ENCODE results near the gene ERBB2.

The ERBB2 gene
- total RNA-seq: 5.6 reads per million, percentile 22 among the genes with 10 or more reads in this experiment

DNA sequence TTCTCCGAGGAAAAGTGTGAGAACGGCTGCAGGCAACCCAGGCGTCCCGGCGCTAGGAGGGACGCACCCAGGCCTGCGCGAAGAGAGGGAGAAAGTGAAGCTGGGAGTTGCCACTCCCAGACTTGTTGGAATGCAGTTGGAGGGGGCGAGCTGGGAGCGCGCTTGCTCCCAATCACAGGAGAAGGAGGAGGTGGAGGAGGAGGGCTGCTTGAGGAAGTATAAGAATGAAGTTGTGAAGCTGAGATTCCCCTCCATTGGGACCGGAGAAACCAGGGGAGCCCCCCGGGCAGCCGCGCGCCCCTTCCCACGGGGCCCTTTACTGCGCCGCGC, at the start of gene ERBB2:
Gene ERBB2 (plus strand): TSS at position 247 of the 330 bp plus-strand sequence. CDS start 175 bp downstream, outside the sequence.
- no peak for DNase-seq

GRCh38 chr17:39650121-39650579, 49.7 kb upstream of the ERBB2 start:
- no peak for DNase-seq

DNA sequence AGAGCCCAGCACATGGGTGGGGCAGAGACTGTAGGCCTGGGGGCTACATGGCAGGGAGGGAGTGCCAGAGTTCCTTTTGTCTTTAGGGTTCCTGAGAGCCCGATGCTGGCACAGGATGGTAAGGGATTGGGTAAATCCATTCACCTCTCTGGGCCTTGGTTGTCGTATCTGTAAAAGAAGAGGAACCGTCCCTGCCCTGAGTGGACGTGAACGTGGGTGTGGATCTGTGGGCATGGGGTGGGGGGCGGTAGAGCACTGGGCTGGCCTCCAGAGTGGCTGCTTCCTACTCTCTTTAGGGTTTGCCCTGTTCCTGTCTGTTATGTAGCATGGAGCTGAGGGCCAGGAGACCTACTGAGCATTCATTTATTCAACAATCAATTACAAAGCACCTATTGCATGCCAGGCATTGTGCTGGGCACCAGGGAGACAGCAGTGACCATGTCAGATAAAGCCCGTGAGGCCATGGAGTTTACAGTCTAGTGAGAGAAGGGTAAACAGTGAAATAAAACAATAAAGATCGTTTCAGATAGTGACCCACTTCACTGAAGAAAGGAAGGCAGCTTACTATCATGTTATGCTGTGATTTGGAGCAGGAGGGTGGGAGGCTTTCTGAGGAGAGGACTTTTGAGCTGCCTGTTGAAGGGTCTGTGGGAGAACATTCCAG, 47.8 kb upstream of the ERBB2 start:
- DNase-seq: no peak

DNA sequence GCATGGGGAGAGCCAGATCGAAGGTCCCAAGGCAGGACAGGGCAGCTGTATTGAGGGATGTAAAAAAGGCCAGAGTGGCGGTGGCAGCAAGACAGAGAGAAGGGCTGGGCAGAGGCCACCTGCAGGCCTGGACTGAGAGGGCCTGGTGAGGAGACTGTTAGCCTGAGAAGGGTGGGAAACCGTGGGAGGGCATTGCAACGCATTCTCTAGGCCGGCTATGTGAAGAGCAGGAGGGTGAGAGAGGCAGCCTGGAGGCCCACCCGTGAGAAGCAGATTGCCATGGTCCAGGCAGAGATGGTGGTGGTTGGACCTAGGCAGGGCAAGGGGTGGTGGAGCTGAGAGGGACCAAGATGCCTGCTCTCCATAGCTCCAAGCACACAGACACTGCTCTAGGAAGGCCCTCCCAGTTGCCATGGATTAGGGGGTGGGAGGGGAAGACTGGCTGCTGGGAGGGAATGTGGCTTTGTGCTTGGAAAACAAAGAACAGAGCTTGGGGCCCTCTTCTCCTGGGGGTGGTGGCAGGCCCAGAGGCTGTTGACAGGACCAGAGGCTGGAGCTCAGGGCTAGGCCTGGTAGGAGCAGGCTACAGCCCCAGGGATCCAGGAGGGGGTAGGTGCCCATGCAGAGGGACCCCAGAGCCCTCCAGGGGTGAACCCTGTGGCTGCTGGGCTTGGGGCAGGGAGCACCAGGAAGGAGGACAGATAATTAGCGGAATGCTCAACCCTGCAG, 47.1 kb upstream of the ERBB2 start:
- DNase-seq: no peak

GRCh38 chr17:39653316-39653661, 46.6 kb upstream of the ERBB2 start:
- no peak for DNase-seq

- peak; percentile 81 for DNase-seq
Measured at GRCh38 chr17:39653662-39654331, 46.1 kb upstream of the ERBB2 start.

GRCh38 chr17:39655105-39655504, 44.8 kb upstream of the ERBB2 start:
- DNase-seq: no peak

- DNase-seq: no peak
Measured at GRCh38 chr17:39658346-39658745, 41.5 kb upstream of the ERBB2 start.

- no peak for DNase-seq
Measured at GRCh38 chr17:39658760-39659159, 41.1 kb upstream of the ERBB2 start.

DNA sequence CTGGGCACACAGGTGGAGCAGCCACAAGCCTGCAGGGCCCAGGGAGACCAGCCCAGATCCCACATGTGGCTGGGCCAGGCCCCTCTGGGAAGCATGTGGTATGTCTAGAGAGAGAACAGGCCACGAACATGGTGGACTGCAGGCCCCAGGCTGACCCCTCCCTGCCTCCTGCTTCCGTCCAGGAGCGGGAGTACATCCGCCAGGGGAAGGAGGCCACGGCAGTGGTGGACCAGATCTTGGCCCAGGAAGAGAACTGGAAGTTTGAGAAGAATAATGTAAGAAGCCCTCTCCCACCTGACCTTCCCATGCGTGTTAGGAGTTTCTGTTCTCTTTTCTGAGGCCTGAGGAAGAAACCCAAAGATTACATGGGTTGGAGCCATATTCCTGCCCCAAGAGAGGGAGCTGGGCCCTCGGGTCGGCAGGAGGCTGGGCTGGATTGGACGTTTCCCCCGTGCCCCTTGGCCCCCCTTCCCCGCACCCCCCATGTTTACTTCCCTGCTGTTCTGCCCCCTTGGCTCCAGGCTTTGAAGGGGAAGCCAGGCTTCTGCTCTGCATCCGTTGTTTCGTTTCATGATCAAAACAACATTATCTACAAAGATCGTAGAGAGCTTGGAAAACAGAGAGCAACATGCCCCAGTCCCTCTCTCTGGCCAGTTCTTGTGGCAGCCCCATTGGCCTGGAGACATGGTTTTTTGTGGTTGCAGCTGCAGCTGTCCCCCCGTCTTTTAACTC, 40.4 kb upstream of the ERBB2 start:
- no peak for DNase-seq

GRCh38 chr17:39660011-39660360, 39.9 kb upstream of the ERBB2 start:
- no peak for DNase-seq

- DNase-seq: no peak
Measured at GRCh38 chr17:39660397-39661385, 39.2 kb upstream of the ERBB2 start.

DNA sequence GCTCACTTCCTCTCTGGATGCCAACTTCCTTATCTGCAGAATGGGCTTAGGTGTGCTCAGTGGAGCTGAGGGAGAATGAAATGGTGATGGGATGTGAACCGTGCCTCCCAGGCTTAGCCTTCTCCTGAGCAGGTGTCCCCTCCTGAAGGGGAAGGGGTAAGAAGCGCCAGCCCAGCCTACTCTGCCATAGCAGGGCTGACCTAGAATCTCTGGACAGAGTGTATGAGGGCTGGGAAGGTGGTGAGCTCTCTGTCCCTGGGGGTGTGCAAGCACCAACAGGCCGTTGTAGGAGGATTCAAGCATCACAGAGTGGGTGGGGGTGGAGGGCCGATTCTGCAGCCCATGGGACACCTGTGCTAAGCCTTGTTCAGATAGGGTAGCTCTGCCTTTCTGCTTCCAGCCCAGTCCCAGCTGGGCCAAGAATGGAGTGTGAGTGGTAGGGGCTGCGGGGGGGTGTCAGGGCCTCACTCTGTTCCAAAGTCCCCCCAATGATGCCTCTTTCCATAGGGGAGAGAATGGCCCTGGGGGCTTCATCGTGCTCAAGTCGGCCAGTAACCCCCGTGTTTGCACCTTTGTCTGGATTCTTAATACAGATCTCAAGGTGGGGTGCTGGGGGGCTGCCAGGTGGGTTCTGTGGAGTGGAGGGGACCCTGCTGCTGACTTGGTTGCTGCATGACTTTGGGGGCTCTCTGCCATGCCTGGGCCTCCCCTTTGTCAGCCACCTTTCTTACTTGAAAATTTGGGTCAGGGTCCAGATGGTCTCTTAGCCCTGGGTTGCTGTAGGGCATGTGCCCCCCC, 37.9 kb upstream of the ERBB2 start:
- DNase-seq: no peak

DNA sequence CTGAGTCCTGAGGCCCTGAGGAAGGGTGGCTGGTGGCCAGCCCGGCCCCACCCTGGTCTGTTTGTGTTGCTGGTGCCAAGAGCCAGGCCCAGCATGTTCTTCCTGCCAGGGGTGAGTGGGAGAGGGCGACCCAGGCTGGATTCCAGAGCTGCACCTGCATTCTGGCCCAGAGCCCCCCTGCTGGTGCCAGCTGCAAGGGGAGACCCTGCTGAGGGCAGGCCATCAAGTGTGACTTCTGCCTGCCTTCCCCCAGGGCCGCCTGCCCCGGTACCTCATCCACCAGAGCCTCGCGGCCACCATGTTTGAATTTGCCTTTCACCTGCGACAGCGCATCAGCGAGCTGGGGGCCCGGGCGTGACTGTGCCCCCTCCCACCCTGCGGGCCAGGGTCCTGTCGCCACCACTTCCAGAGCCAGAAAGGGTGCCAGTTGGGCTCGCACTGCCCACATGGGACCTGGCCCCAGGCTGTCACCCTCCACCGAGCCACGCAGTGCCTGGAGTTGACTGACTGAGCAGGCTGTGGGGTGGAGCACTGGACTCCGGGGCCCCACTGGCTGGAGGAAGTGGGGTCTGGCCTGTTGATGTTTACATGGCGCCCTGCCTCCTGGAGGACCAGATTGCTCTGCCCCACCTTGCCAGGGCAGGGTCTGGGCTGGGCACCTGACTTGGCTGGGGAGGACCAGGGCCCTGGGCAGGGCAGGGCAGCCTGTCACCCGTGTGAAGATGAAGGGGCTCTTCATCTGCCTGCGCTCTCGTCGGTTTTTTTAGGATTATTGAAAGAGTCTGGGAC, 37.1 kb upstream of the ERBB2 start:
- DNase-seq: no peak

DNA sequence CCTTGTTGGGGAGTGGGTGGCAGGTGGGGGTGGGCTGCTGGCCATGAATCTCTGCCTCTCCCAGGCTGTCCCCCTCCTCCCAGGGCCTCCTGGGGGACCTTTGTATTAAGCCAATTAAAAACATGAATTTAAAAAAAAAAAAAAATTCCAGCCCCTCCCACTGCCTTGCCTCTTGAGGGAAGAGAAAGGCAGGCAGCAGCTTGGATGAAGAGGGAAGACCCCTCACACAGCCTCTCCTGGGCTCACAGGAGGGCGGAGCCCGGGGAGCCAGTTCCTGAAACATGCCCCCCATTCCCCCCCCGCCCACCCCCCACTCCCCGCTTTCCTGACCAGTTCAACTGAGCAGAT, 36.5 kb upstream of the ERBB2 start:
- no peak for DNase-seq

- no peak for DNase-seq
Measured at GRCh38 chr17:39663688-39664580, 35.9 kb upstream of the ERBB2 start.

DNA sequence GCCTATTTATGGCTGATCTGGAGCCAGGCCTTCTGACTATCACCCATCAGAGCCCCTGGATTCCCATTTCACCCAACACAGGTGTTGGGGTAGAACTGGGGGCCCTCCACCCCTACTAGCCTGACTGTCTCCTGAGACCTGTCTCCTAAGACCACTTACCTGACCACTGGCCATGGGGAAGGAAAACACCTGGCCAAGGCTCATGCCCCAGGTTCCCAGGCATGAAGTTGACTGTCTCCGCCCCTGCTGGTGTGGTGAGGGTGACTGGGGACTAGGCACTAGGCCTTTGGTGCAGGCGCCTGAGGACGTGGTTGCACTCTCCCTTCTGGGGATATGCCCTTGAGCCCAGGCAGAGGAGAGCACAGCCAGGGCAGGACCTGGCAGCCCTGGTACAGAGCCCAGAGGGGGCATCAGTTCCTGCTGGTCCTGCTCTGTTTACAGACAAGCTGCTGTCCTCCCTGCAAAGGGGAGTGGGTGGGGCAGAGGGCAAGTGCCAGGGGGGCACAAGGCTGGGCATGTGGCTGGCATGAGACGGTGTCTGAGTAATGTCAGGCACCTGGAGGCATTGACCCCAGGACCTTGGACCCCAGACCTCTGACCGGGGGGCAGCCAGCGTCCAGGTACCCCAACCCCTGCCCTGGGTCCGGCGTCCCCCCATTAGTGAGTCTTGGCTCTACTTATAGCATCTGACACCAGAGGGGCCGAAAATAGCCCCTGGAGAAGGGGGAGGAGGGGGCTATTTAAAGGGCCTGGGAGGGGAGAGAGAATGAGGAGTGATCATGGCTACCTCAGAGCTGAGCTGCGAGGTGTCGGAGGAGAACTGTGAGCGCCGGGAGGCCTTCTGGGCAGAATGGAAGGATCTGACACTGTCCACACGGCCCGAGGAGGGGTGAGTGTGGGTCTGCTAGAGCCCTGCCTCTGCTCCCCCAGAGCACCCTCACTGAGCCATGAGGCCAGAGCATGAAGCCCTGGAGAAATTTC, 35.0 kb upstream of the ERBB2 start, which contains the start of gene TCAP:
Gene TCAP (plus strand): TSS at position 769 of the 981 bp plus-strand sequence. CDS start 11 bp downstream, at position 780.
- DNase-seq: no peak

DNA sequence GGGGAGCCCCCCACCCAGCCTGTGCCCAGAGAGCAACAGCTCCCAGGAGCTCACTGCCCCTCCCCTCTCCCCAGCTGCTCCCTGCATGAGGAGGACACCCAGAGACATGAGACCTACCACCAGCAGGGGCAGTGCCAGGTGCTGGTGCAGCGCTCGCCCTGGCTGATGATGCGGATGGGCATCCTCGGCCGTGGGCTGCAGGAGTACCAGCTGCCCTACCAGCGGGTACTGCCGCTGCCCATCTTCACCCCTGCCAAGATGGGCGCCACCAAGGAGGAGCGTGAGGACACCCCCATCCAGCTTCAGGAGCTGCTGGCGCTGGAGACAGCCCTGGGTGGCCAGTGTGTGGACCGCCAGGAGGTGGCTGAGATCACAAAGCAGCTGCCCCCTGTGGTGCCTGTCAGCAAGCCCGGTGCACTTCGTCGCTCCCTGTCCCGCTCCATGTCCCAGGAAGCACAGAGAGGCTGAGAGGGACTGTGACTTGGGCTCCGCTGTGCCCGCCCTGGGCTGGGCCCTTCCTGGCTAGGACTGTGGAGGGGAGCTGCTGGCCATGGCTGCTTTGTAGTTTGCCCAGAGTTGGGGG, 34.1 kb upstream of the ERBB2 start:
- DNase-seq: no peak
